ENCODE results near the gene MED27. TPM values are rescaled to one million over a fixed set of nuclear protein-coding genes. Genes with fewer than 3 reads are reported as not detected.
"Not testable (repeated sequence)": the region's sequence is repeated elsewhere in the genome, so short reads cannot be mapped to it uniquely, and the experiment has no call there.

The MED27 gene
- polyA plus RNA-seq, 4 donors: 10.8 to 17.8 (median 11.0) TPM

DNA sequence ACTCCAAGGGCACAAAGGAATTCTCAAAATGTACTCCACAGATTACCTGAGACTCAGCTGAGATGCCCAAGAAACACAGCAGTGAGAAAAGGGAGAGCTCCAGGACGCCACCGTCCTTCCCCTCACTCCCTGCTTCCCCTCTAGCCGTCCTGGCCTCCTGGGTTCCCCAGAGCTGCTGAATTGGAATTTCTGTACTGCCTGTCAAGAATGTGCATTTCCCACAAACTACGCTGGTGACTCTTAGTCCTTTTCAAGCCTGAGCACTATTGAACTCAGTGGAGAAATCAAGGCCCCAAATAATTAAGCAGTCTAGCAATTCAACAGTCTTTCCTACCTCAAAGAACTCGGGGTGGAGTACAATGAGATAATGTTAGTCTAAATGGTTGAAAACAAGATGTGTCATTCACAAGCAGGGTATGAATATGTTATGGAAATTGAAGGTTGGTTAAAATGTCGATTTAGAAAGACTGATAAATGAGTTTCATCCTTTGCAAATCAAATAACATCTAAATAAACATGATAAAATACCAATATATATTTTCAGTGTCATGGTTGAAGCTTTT is 153.2 kb downstream of the MED27 start:
- Histone ChIP-seq H3K9me3 (ENCODE audit: control insufficient read depth in 2 of 2, insufficient read depth in 1 of 2, low read depth in 1 of 2, low read length in 1 of 2) (no peaks in the 10 kb centered on the region), H3K27ac (ENCODE audit: low read depth in 1 of 3, low read length in 2 of 3) (no peak overlapping the region), H3K4me1 (ENCODE audit: control insufficient read depth in 3 of 3, insufficient read depth in 2 of 3, low read depth in 1 of 3, low read length in 2 of 3) (no peaks in the 10 kb centered on the region), H3K27me3 (ENCODE audit: control insufficient read depth in 3 of 3, insufficient read depth in 3 of 3, low read length in 3 of 3) (no peaks in the 10 kb centered on the region), H3K4me3 (ENCODE audit: low read depth in 1 of 3, low read length in 3 of 3) (no peak overlapping the region), H3K36me3 (ENCODE audit: control insufficient read depth in 3 of 3, insufficient read depth in 2 of 3, low read depth in 1 of 3, low read length in 3 of 3) (peaks cover 0 to 9% (median 0%) of the 10 kb centered on the region in 3 donors)
- DNase-seq: no peak
- WGBS, 3 donors: 90 to 92% (median 91%) methylated on average over 6 of the region's 6 CpGs
- FAIRE-seq: no peak

- 89 to 94% (median 94%) methylated on average over 6 of the region's 6 CpGs for WGBS, 3 donors
- FAIRE-seq: no peak
These were observed 153.9 kb downstream of the MED27 start for GRCh38 chr9:131925677-131926177.

DNA sequence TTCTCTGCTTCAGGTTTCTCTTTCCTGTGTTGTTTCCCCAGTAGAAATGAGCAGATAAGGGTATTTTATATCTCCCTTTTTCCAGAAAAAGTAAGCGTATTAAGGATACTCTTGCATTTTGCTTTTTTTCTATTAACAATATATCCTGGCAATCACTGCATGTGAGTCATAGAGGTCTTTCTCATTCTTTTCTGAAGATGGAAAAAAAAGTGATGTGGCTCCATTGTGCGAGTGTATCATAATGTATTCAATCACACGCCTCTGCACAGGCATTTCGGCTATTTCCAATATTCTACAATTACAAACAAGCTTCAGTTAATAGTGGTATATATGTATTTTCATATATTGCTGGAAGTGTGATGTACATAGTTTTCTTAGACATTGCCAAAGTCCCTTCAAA is 155.9 kb downstream of the MED27 start:
- Histone ChIP-seq H3K9me3 (ENCODE audit: control insufficient read depth in 2 of 2, insufficient read depth in 1 of 2, low read depth in 1 of 2, low read length in 1 of 2) (no peaks in the 10 kb centered on the region), H3K36me3 (ENCODE audit: control insufficient read depth in 3 of 3, insufficient read depth in 2 of 3, low read depth in 1 of 3, low read length in 3 of 3) (peaks cover 0 to 2% (median 0%) of the 10 kb centered on the region in 3 donors), H3K4me1 (ENCODE audit: control insufficient read depth in 3 of 3, insufficient read depth in 2 of 3, low read depth in 1 of 3, low read length in 2 of 3) (no peaks in the 10 kb centered on the region), H3K4me3 (ENCODE audit: low read depth in 1 of 3, low read length in 3 of 3) (no peak overlapping the region), H3K27ac (ENCODE audit: low read depth in 1 of 3, low read length in 2 of 3) (no peak overlapping the region), H3K27me3 (ENCODE audit: control insufficient read depth in 3 of 3, insufficient read depth in 3 of 3, low read length in 3 of 3) (no peaks in the 10 kb centered on the region)
- FAIRE-seq: no peak
- no peak for DNase-seq
- 95 to 97% (median 97%) methylated on average over 4 of the region's 4 CpGs for WGBS, 3 donors

More at GRCh38 chr9:131925677-131926177, 153.9 kb downstream of the MED27 start:
- DNase-seq: no peak
- H3K4me3 ChIP-seq (ENCODE audit: low read depth in 1 of 3, low read length in 3 of 3): no peak overlapping the region
- no peaks in the 10 kb centered on the region for H3K27me3 ChIP-seq (ENCODE audit: control insufficient read depth in 3 of 3, insufficient read depth in 3 of 3, low read length in 3 of 3)
- H3K9me3 ChIP-seq (ENCODE audit: control insufficient read depth in 2 of 2, insufficient read depth in 1 of 2, low read depth in 1 of 2, low read length in 1 of 2): no peaks in the 10 kb centered on the region
- H3K4me1 ChIP-seq (ENCODE audit: control insufficient read depth in 3 of 3, insufficient read depth in 2 of 3, low read depth in 1 of 3, low read length in 2 of 3): no peaks in the 10 kb centered on the region
- H3K36me3 ChIP-seq (ENCODE audit: control insufficient read depth in 3 of 3, insufficient read depth in 2 of 3, low read depth in 1 of 3, low read length in 3 of 3): peaks cover 0 to 9% (median 0%) of the 10 kb centered on the region in 3 donors
- H3K27ac ChIP-seq (ENCODE audit: low read depth in 1 of 3, low read length in 2 of 3): no peak overlapping the region

DNA sequence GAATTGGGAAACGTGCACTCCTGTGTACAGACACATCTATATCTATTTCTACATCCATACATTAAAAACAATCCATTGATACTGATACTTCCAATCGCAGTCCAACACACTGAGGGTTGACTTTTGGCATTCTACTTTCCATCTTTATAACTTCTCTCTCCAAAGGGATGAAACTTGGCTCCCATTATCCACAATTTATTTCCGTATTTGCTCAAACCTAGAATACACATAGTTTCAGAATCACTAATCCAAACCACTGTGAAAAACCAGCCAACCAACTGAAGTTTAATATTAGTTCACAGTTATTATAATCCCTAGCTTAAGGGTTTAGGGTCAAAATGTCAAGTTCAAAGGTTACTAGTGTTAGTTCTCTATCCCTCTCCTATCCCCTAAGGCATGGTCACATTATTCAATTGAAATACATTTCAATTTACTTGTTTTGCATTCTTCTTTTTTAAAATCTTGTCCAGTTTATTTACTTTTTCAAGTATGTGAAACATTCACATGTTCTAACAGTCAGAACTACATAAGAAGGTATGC is 156.5 kb downstream of the MED27 start:
- 85 to 88% (median 87%) methylated on average over 3 of the region's 3 CpGs for WGBS, 3 donors
- FAIRE-seq: no peak

GRCh38 chr9:131921635-131922034 is 158.0 kb downstream of the MED27 start:
- not testable (repeated sequence) for H3K4me3 ChIP-seq (ENCODE audit: low read depth in 1 of 3, low read length in 3 of 3); H3K27me3 ChIP-seq (ENCODE audit: control insufficient read depth in 3 of 3, insufficient read depth in 3 of 3, low read length in 3 of 3); H3K9me3 ChIP-seq (ENCODE audit: control insufficient read depth in 2 of 2, insufficient read depth in 1 of 2, low read depth in 1 of 2, low read length in 1 of 2); FAIRE-seq; H3K36me3 ChIP-seq (ENCODE audit: control insufficient read depth in 3 of 3, insufficient read depth in 2 of 3, low read depth in 1 of 3, low read length in 3 of 3); H3K27ac ChIP-seq (ENCODE audit: low read depth in 1 of 3, low read length in 2 of 3); H3K4me1 ChIP-seq (ENCODE audit: control insufficient read depth in 3 of 3, insufficient read depth in 2 of 3, low read depth in 1 of 3, low read length in 2 of 3); DNase-seq
- 85 to 96% (median 90%) methylated on average over 4 to 5 of the region's 5 CpGs for WGBS, 3 donors

More for the DNA sequence above, 156.5 kb downstream of the MED27 start:
- Histone ChIP-seq H3K9me3 (ENCODE audit: control insufficient read depth in 2 of 2, insufficient read depth in 1 of 2, low read depth in 1 of 2, low read length in 1 of 2) (no peaks in the 10 kb centered on the region), H3K27ac (ENCODE audit: low read depth in 1 of 3, low read length in 2 of 3) (no peak overlapping the region), H3K4me1 (ENCODE audit: control insufficient read depth in 3 of 3, insufficient read depth in 2 of 3, low read depth in 1 of 3, low read length in 2 of 3) (no peaks in the 10 kb centered on the region), H3K27me3 (ENCODE audit: control insufficient read depth in 3 of 3, insufficient read depth in 3 of 3, low read length in 3 of 3) (no peaks in the 10 kb centered on the region), H3K4me3 (ENCODE audit: low read depth in 1 of 3, low read length in 3 of 3) (no peak overlapping the region), H3K36me3 (ENCODE audit: control insufficient read depth in 3 of 3, insufficient read depth in 2 of 3, low read depth in 1 of 3, low read length in 3 of 3) (no peaks in the 10 kb centered on the region)
- DNase-seq: no peak

DNA sequence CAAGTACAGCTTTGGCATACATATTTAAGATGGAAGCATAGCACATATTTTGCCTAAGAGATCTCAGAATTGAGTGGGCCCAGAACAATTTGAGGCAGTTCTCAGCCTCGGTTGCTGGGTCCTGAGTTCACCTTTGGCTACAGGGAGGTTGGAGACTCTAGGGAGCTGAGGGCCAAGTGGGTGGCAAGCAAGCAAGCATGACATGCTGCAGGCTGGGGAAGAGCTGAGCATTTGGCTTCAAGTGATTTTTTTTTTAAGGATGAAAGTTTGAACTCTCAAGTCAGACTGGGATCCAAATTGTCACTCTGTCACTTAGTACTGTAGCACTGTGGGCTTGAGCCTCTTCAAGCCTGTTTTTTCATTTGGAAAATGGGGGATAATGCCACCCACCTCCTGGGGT is 160.5 kb downstream of the MED27 start:
- H3K27ac ChIP-seq (ENCODE audit: low read depth in 1 of 3, low read length in 2 of 3): no peak overlapping the region
- H3K4me3 ChIP-seq (ENCODE audit: low read depth in 1 of 3, low read length in 3 of 3): no peak overlapping the region
- H3K36me3 ChIP-seq (ENCODE audit: control insufficient read depth in 3 of 3, insufficient read depth in 2 of 3, low read depth in 1 of 3, low read length in 3 of 3): no peaks in the 10 kb centered on the region
- FAIRE-seq: no peak
- no peaks in the 10 kb centered on the region for H3K27me3 ChIP-seq (ENCODE audit: control insufficient read depth in 3 of 3, insufficient read depth in 3 of 3, low read length in 3 of 3)
- 52 to 92% (median 81%) methylated on average over 1 of the region's 1 CpG for WGBS, 3 donors
- DNase-seq: no peak
- no peaks in the 10 kb centered on the region for H3K4me1 ChIP-seq (ENCODE audit: control insufficient read depth in 3 of 3, insufficient read depth in 2 of 3, low read depth in 1 of 3, low read length in 2 of 3)
- no peaks in the 10 kb centered on the region for H3K9me3 ChIP-seq (ENCODE audit: control insufficient read depth in 2 of 2, insufficient read depth in 1 of 2, low read depth in 1 of 2, low read length in 1 of 2)

- H3K27me3 ChIP-seq (ENCODE audit: control insufficient read depth in 3 of 3, insufficient read depth in 3 of 3, low read length in 3 of 3): no peaks in the 10 kb centered on the region
- no peak for DNase-seq
- no peaks in the 10 kb centered on the region for H3K4me1 ChIP-seq (ENCODE audit: control insufficient read depth in 3 of 3, insufficient read depth in 2 of 3, low read depth in 1 of 3, low read length in 2 of 3)
- H3K36me3 ChIP-seq (ENCODE audit: control insufficient read depth in 3 of 3, insufficient read depth in 2 of 3, low read depth in 1 of 3, low read length in 3 of 3): no peaks in the 10 kb centered on the region
- 89 to 97% (median 94%) methylated on average over 5 of the region's 5 CpGs for WGBS, 3 donors
- FAIRE-seq: no peak
- no peak overlapping the region for H3K27ac ChIP-seq (ENCODE audit: low read depth in 1 of 3, low read length in 2 of 3)
- no peaks in the 10 kb centered on the region for H3K9me3 ChIP-seq (ENCODE audit: control insufficient read depth in 2 of 2, insufficient read depth in 1 of 2, low read depth in 1 of 2, low read length in 1 of 2)
- no peak overlapping the region for H3K4me3 ChIP-seq (ENCODE audit: low read depth in 1 of 3, low read length in 3 of 3)
These were observed 161.2 kb downstream of the MED27 start for GRCh38 chr9:131918481-131918880.

- Histone ChIP-seq H3K9me3 (ENCODE audit: control insufficient read depth in 2 of 2, insufficient read depth in 1 of 2, low read depth in 1 of 2, low read length in 1 of 2) (no peaks in the 10 kb centered on the region), H3K36me3 (ENCODE audit: control insufficient read depth in 3 of 3, insufficient read depth in 2 of 3, low read depth in 1 of 3, low read length in 3 of 3) (no peaks in the 10 kb centered on the region), H3K27me3 (ENCODE audit: control insufficient read depth in 3 of 3, insufficient read depth in 3 of 3, low read length in 3 of 3) (no peaks in the 10 kb centered on the region), H3K4me1 (ENCODE audit: control insufficient read depth in 3 of 3, insufficient read depth in 2 of 3, low read depth in 1 of 3, low read length in 2 of 3) (no peaks in the 10 kb centered on the region), H3K27ac (ENCODE audit: low read depth in 1 of 3, low read length in 2 of 3) (no peak overlapping the region), H3K4me3 (ENCODE audit: low read depth in 1 of 3, low read length in 3 of 3) (no peak overlapping the region)
- FAIRE-seq (no peak), DNase-seq (no peak)
- 92 to 97% (median 94%) methylated on average over 2 of the region's 2 CpGs for WGBS, 3 donors
These were observed 162.7 kb downstream of the MED27 start for GRCh38 chr9:131917009-131917408.

DNA sequence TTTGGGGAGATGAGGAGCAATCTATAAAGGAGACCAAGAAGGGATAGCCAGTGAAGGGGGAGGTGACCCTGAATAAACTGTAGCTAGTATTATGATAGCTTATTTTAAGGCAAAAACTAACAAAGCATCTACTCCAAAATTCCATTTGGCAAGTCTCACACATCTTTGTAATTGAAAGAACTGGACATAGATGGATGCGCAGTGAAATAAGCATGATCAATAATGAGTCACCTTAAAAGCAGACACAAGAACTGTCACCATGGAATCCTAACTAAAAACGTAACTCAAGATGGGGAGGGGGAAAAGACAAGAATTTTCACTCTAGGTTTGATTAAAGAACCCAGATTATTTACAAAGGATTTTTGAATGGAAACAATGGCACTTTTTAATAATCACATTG is 164.5 kb downstream of the MED27 start:
- 95 to 97% (median 96%) methylated on average over 2 of the region's 2 CpGs for WGBS, 3 donors
- H3K36me3 ChIP-seq (ENCODE audit: control insufficient read depth in 3 of 3, insufficient read depth in 2 of 3, low read depth in 1 of 3, low read length in 3 of 3): no peaks in the 10 kb centered on the region
- H3K27ac ChIP-seq (ENCODE audit: low read depth in 1 of 3, low read length in 2 of 3): no peak overlapping the region
- DNase-seq (no peak), FAIRE-seq (no peak)
- H3K4me1 ChIP-seq (ENCODE audit: control insufficient read depth in 3 of 3, insufficient read depth in 2 of 3, low read depth in 1 of 3, low read length in 2 of 3): no peaks in the 10 kb centered on the region
- H3K27me3 ChIP-seq (ENCODE audit: control insufficient read depth in 3 of 3, insufficient read depth in 3 of 3, low read length in 3 of 3): no peaks in the 10 kb centered on the region
- no peaks in the 10 kb centered on the region for H3K9me3 ChIP-seq (ENCODE audit: control insufficient read depth in 2 of 2, insufficient read depth in 1 of 2, low read depth in 1 of 2, low read length in 1 of 2)
- H3K4me3 ChIP-seq (ENCODE audit: low read depth in 1 of 3, low read length in 3 of 3): no peak overlapping the region

Data from small intestine (tissue), 7 donors.